Astrocyte of the cerebellum (primary cell): ENCODE results near the gene ARHGAP1.
"Not testable (repeated sequence)": the region's sequence is repeated elsewhere in the genome, so short reads cannot be mapped to it uniquely, and the experiment has no call there.

ENCODE experiments used
- DNase-seq: peaks from one replicate; pipeline ENCODE4 v3.0.0-alpha.2; 2011; ENCODE audit warnings: low read depth
- H3K4me3 ChIP-seq: 2 replicates; pipeline ENCODE4 v1.5.1; 2011; ENCODE audit warnings: mild to moderate bottlenecking, low read depth, low read length, moderate library complexity
- in situ Hi-C: cut with HindIII; loops from 2 replicates; pipeline ENCODE4 v1.10.0; 2017; ENCODE audit warnings: low sequenced_read_pairs
- TF ChIP-seq, protein P1 (sequence below): IDR thresholded peaks from 2 replicates; pipeline ENCODE4 v1.5.1; 2012; ENCODE audit warnings: low read length, low read depth, moderate library complexity, mild to moderate bottlenecking; ENCODE audit errors: missing control alignments

The ARHGAP1 gene

DNA sequence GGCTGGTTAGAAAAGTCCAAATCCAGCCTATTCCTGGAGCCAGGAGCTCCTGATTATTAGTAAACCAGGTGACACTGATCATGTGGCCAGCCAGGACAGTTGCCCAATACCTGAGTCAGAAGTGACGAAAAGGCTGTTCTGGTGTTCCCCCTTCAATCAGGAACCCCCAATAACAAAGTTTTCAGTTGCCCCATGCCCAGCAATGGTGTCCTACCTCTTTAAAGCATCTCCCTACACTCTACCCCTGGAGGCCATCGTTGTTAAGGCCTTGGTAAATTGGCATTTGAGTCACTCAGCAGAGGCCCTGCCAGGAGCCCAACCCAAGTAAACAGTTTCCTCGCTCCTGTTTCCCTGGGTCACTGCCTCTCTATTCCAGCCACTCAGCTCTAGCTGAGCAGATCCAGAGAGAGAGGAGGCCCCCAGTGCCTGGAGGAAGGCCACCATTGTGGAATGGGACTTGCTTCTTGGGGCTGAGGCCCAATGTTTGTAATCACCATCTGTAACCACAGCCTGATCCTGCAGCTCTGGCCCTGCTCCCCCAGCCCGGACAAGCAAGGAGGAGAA is 25.0 kb downstream of the ARHGAP1 start:
- TF ChIP-seq, protein P1, sequence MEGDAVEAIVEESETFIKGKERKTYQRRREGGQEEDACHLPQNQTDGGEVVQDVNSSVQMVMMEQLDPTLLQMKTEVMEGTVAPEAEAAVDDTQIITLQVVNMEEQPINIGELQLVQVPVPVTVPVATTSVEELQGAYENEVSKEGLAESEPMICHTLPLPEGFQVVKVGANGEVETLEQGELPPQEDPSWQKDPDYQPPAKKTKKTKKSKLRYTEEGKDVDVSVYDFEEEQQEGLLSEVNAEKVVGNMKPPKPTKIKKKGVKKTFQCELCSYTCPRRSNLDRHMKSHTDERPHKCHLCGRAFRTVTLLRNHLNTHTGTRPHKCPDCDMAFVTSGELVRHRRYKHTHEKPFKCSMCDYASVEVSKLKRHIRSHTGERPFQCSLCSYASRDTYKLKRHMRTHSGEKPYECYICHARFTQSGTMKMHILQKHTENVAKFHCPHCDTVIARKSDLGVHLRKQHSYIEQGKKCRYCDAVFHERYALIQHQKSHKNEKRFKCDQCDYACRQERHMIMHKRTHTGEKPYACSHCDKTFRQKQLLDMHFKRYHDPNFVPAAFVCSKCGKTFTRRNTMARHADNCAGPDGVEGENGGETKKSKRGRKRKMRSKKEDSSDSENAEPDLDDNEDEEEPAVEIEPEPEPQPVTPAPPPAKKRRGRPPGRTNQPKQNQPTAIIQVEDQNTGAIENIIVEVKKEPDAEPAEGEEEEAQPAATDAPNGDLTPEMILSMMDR: peak; percentile 8
- no peak overlapping the region for H3K4me3 ChIP-seq
- peak; percentile 26 for DNase-seq
- in situ Hi-C loops: no loop called here

DNA sequence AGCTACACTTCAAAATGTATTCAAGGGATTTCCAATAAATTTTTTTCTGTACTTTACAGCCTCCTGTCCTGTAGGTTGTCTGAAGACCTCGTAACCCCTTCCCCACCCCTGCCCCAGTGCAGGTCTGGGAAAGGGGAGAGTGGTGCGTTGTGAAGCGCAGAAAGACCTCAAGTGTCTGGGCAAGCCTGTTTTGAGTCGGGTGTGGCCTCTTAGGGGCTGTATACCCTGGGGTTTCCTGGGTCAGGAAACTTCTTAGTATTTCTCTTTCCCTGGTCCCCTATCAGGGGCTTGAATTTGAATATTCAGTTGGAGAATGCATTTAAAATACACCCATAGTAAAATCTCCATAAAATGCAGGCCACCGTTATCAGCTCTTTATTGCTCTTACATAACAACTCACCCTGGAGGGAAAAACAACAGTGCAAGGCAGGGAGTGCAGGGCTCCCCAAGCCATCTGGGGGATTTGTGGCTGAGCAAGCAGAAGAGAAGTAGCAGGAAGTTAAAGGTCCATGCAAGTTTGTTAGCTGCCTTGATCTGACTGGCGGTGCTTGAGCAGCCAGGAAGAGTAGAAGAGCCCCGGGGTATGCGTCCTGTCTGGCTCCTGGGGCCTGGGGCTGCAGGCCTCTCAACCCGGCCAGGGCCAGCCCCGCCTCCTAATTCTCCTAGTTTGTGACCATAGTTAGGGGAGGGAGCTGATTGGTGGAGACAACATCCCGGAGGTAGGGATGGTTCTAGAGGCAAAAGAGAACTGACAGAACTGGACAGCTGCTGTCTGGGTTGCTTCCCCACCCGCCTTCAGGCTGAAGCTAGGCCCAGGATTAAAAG is 25.7 kb downstream of the ARHGAP1 start:
- TF ChIP-seq, protein P1: no peak
- H3K4me3 ChIP-seq: no peak overlapping the region
- no peak for DNase-seq
- in situ Hi-C loops: no loop called here

DNA sequence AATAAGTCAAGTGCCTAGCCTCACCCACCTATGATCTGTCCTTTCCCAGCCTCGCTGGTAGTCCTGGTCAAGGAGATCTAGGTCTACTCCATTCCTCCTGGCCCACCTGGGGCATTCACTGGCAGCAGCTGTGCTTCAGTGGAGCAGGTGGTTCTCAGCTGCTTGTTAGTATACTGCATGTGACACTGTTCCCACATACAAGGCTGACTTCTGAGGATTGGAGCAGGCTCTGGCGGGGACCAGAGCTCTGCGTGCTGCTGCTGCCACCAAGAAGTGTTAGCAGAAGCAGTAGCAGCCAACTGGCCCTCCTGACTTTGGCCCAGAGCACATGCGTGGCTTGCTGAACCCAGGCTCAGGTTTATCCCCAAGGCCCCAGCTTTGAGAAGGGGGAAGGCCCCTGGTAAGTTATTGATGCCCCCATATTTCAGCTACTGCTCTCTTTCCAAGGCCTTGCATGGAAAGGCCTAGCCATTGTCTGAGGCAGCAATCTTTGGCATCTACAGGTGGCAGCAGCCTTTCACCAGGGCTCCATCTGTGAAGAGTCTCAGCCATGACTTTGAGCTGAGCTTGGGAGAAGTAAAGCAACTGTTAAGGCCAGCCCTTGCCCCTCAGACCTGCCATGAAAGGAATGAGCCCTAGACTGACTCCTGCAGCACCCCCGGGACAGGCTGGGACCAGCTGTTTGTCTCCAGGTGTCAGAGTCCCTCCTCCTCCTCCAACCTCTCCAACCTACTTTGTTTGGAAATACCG is 26.5 kb downstream of the ARHGAP1 start:
- H3K4me3 ChIP-seq: no peak overlapping the region
- no peak for DNase-seq
- in situ Hi-C loops: no loop called here
- TF ChIP-seq, protein P1: no peak

DNA sequence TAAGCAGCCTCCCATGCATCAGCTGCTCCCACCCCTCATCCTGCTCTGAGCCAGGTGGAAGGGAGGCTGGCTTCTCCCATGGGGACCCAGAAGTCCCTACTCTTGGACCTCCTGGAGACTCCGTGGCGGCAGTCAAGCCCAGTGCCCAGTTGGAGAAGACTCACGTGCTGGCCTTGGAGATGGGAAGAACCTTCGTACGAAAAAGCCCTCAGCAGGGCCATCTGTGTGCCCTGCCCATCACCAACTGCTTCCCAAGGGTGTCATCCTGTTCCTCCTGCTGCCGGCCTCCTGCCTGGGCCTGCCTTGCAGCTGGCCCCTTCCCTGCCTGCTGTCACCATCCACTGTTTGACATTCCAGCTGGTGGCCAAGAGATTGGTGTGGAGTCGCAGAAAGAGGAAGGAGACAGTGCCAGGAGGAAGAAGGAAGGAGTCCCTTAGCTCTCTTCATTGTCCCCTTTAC is 28.0 kb downstream of the ARHGAP1 start:
- DNase-seq: no peak
- TF ChIP-seq, protein P1: no peak
- H3K4me3 ChIP-seq: no peak overlapping the region
- in situ Hi-C loops: no loop called here

DNA sequence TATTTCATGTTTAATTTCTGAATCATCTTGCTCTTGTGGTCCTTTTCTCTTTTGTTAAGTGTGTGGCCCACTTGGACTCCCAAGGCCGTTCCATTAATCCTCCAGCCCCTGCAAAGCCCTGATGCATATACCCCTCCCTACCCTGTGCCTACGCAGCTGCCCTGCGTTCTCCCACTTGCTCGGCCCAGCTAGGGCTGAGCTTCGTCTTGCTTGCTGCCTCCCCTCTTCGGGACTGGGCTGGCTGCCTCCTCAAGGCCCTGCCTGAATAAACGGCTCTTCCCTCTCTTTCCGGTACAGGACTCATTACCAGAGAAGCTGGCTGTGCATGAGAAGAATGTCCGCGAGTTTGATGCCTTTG is 28.5 kb downstream of the ARHGAP1 start:
- TF ChIP-seq, protein P1: no peak
- DNase-seq: no peak
- H3K4me3 ChIP-seq: no peak overlapping the region
- in situ Hi-C loops: no loop called here

DNA sequence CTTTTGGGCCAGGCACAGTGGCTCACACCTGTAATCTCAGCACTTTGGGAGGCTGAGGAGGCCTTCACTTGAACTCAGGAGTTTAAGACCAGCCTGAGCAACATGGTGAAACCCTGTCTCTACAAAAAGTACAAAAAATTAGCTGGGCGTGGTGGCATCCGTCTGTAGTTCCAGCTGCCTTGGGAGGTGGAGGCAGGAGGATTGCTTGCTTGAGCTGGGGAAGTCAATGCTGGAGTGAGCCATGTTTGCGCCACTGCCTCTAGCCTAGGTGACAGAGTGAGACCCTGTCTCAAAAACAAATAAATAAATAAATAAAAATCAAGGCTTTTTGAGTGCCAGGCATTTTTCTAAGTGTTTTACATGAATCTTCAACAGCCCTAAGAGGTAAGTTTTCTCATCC is 29.9 kb downstream of the ARHGAP1 start:
- H3K4me3 ChIP-seq, DNase-seq, in situ Hi-C loops: not testable (repeated sequence)
